ENCODE results near the gene SPIRE2. TPM values are rescaled to one million over a fixed set of nuclear protein-coding genes. Genes with fewer than 3 reads are reported as not detected.

SPIRE2 gene
- total and polyA plus RNA-seq, 2 of the 4 experiments (the other 2 are of a cell fraction), result 0.72 to 1.9 TPM

DNA sequence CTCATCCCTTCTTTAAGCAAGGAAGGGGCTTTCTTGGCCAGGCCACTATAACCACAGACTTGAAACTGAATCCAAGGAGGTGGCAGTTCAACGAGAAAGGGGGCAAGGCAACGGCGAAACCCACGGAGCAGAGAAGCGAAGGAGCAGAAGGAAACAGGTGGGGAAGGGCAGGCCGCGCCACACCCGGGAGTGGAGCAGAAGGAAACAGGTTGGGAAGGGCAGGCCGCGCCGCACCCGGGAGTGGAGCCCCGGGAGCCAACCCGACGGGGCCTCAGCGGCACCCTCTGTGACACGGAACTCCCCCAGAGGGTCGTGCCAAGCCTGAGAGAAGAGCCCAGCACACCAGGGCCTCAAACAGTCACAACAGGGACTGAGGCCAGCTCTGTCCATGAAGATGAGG is 32.2 kb upstream of the SPIRE2 start:
- no peak for TF ChIP-seq RAD21 (IDR thresholded peaks at IDR 0.05; ENCODE audit: low read length)
- no peak for TF ChIP-seq MXI1 (IDR thresholded peaks at IDR 0.05; ENCODE audit: borderline replicate concordance, low read depth, low read length)
- no peak for TF ChIP-seq BHLHE40 (IDR thresholded peaks at IDR 0.05; ENCODE audit: low read depth, low read length)
- no peak for TF ChIP-seq CTCF (conservative IDR thresholded peaks at IDR 0.05; ENCODE audit: low read depth, low read length)
- TF ChIP-seq NFE2L2 (IDR thresholded peaks at IDR 0.05; ENCODE audit: low read depth, low read length), result no peak
- no peak for TF ChIP-seq SMC3 (IDR thresholded peaks at IDR 0.05; ENCODE audit: low read depth, low read length)
- dilution Hi-C loops (cut with HindIII; ENCODE audit: low sequenced_read_pairs, unreplicated experiment) (no loop called here), intact Hi-C loops (cut with micrococcal nuclease) (no loop called here), in situ Hi-C loops (cut with MboI; ENCODE audit: low sequenced_read_pairs) (no loop called here)
- Histone ChIP-seq H3K23ac (ENCODE audit: low read depth, low read length) (no peak overlapping the region), H3K9ac (ENCODE audit: low read depth, low read length) (no peak overlapping the region), H4K91ac (ENCODE audit: insufficient read depth, low read depth, low read length) (no peak overlapping the region), H3K27ac (ENCODE audit: insufficient read depth, low read length) (no peak overlapping the region), H2BK120ac (ENCODE audit: low read depth, low read length) (no peak overlapping the region), H2AFZ (replicated peaks; ENCODE audit: low read length, poor library complexity) (no peak overlapping the region), H3K4me3 (ENCODE audit: insufficient read depth, low read depth, low read length) (no peak overlapping the region), H3K9me1 (ENCODE audit: insufficient read depth, low read length) (no peaks in the 10 kb centered on the region), H2BK5ac (ENCODE audit: low read depth, low read length, poor library complexity, severe bottlenecking) (no peak overlapping the region), H3K4me2 (ENCODE audit: low read depth, low read length) (no peak overlapping the region), H3K18ac (ENCODE audit: low read depth, low read length) (no peak overlapping the region), H2BK20ac (ENCODE audit: low read depth, low read length) (no peak overlapping the region), H3K79me1 (ENCODE audit: low read depth in 1 of 2, low read length in 2 of 2) (peaks cover 4 to 9% of the 10 kb centered on the region in 2 experiments; a peak in 2 of 4 replicates), H4K5ac (ENCODE audit: low read depth, low read length) (no peak overlapping the region), H3K4me1 (ENCODE audit: control insufficient read depth, insufficient read depth, low read length) (no peaks in the 10 kb centered on the region), H3K4ac (ENCODE audit: low read depth, low read length) (no peak overlapping the region), H3K9me3 (ENCODE audit: control insufficient read depth, insufficient read depth, low read length) (no peaks in the 10 kb centered on the region), H4K8ac (ENCODE audit: low read depth in 2 of 2, low read length in 2 of 2) (no peak overlapping the region), H2AK9ac (replicated peaks; ENCODE audit: low read depth, low read length, poor library complexity) (no peak overlapping the region), H2AK5ac (ENCODE audit: low read depth, low read length) (no peak overlapping the region), H3K27me3 (ENCODE audit: control insufficient read depth, insufficient read depth, low read length) (no peaks in the 10 kb centered on the region), H3K36me3 (ENCODE audit: control insufficient read depth, insufficient read depth, low read length) (peaks cover 20% of the 10 kb centered on the region), H3K14ac (replicated peaks; ENCODE audit: low read depth, low read length) (no peak overlapping the region), H2BK15ac (ENCODE audit: low read depth, low read length) (no peak overlapping the region), H4K20me1 (ENCODE audit: insufficient read depth, low read length) (no peaks in the 10 kb centered on the region; the same call in none of the 2 replicates), H3K56ac (ENCODE audit: extremely low read depth, insufficient read depth, low read length) (no peak overlapping the region)
- ChIA-PET CTCF (no interaction called here), POLR2A (ENCODE audit: unreplicated experiment) (no interaction called here)
- WGBS, 2 experiments (ENCODE audit: extremely low coverage in 2 of 2, insufficient read length in 1 of 2), result 94% methylated on average over 9 of the region's 18 CpGs; no CpG with 5 or more reads in 1 of the 2 experiments
- DNase-seq (no peak), ATAC-seq (ENCODE audit: low read depth) (no peak)
- no TSS peak for BruUV-seq (replicated peaks)

All from IMR-90 (cell line).